Fibroblast of pulmonary artery (primary cell): ENCODE measurements around the gene CAMK1G.

ENCODE experiments used
- DNase-seq: peaks from one replicate; pipeline ENCODE4 v3.0.0-alpha.2; 2010; ENCODE audit warnings: low read depth
- H3K4me3 ChIP-seq: replicated peaks from 2 replicates; pipeline ENCODE4 v1.5.1; 2011; ENCODE audit warnings: low read depth, mild to moderate bottlenecking, control low read depth, low read length, moderate library complexity
- CTCF ChIP-seq: IDR thresholded peaks from 2 replicates; pipeline ENCODE4 v1.5.1; 2011; ENCODE audit warnings: mild to moderate bottlenecking, control low read depth, low read length, inconsistent platforms; ENCODE audit errors: missing control alignments

The CAMK1G gene

GRCh38 chr1:209617047-209617673, 33.6 kb downstream of the CAMK1G start:
- no peak for DNase-seq
- H3K4me3 ChIP-seq, result no peak overlapping the region
- no peak for TF ChIP-seq CTCF

- no peak overlapping the region for H3K4me3 ChIP-seq
- no peak for TF ChIP-seq CTCF
- no peak for DNase-seq
These were observed 34.2 kb downstream of the CAMK1G start for GRCh38 chr1:209617755-209618154.

GRCh38 chr1:209618291-209618690, 34.8 kb downstream of the CAMK1G start:
- H3K4me3 ChIP-seq, result no peak overlapping the region
- DNase-seq, result no peak
- no peak for TF ChIP-seq CTCF

GRCh38 chr1:209618756-209619420, 35.4 kb downstream of the CAMK1G start:
- DNase-seq, result no peak
- H3K4me3 ChIP-seq, result no peak overlapping the region
- TF ChIP-seq CTCF, result no peak

GRCh38 chr1:209619696-209620486, 36.4 kb downstream of the CAMK1G start:
- no peak for TF ChIP-seq CTCF
- no peak overlapping the region for H3K4me3 ChIP-seq
- DNase-seq, result no peak

- no peak for TF ChIP-seq CTCF
- DNase-seq, result peak; percentile 45
- no peak overlapping the region for H3K4me3 ChIP-seq
These were observed 37.0 kb downstream of the CAMK1G start for GRCh38 chr1:209620487-209620884.
